Hematopoietic multipotent progenitor cell treated with erythropoietin and hydrocortisone succinate and interleukin-3 and kit ligand, for 17 days (in vitro differentiated cells): ENCODE data around the gene NHLH1.
A peak's percentile ranks its signal among the peaks of the same experiment; 100 is the strongest.

Experiments used
- DNase-seq: peaks from one replicate; pipeline ENCODE4 v3.0.0-alpha.2; 2015; ENCODE audit warnings: low spot score

The NHLH1 gene

GRCh38 chr1:160359559-160360226, 7.2 kb upstream of the NHLH1 start:
- DNase-seq = no peak

GRCh38 chr1:160360227-160360695, 6.6 kb upstream of the NHLH1 start:
- DNase-seq = no peak

GRCh38 chr1:160361199-160361598, 5.7 kb upstream of the NHLH1 start:
- no peak for DNase-seq

- no peak for DNase-seq
Measured at GRCh38 chr1:160361814-160362167, 5.1 kb upstream of the NHLH1 start.

GRCh38 chr1:160362168-160362957, 4.5 kb upstream of the NHLH1 start:
- DNase-seq = no peak

- DNase-seq = no peak
Measured at GRCh38 chr1:160363010-160363409, 3.9 kb upstream of the NHLH1 start.

- DNase-seq = no peak
Measured at GRCh38 chr1:160363951-160364735, 2.7 kb upstream of the NHLH1 start.

GRCh38 chr1:160365325-160365724, 1.5 kb upstream of the NHLH1 start:
- no peak for DNase-seq

- DNase-seq = no peak
Measured at GRCh38 chr1:160367516-160367900, 637 bp downstream of the NHLH1 start.

- DNase-seq = peak; percentile 12
Measured at GRCh38 chr1:160367934-160368923, 1.4 kb downstream of the NHLH1 start.

- DNase-seq = no peak
Measured at GRCh38 chr1:160369087-160369486, 2.2 kb downstream of the NHLH1 start.

GRCh38 chr1:160370561-160371345, 3.9 kb downstream of the NHLH1 start:
- no peak for DNase-seq

- no peak for DNase-seq
Measured at GRCh38 chr1:160371346-160371631, 4.4 kb downstream of the NHLH1 start.

- no peak for DNase-seq
Measured at GRCh38 chr1:160371756-160372155, 4.9 kb downstream of the NHLH1 start.

GRCh38 chr1:160373696-160374095, 6.8 kb downstream of the NHLH1 start:
- no peak for DNase-seq

GRCh38 chr1:160374306-160375110, 7.6 kb downstream of the NHLH1 start:
- DNase-seq = no peak

GRCh38 chr1:160375788-160376524, 9.1 kb downstream of the NHLH1 start:
- no peak for DNase-seq

- peak; percentile 67 for DNase-seq
Measured at GRCh38 chr1:160376525-160377131, 9.8 kb downstream of the NHLH1 start.
